ENCODE results near the gene GPR17.

Gene GPR17

DNA sequence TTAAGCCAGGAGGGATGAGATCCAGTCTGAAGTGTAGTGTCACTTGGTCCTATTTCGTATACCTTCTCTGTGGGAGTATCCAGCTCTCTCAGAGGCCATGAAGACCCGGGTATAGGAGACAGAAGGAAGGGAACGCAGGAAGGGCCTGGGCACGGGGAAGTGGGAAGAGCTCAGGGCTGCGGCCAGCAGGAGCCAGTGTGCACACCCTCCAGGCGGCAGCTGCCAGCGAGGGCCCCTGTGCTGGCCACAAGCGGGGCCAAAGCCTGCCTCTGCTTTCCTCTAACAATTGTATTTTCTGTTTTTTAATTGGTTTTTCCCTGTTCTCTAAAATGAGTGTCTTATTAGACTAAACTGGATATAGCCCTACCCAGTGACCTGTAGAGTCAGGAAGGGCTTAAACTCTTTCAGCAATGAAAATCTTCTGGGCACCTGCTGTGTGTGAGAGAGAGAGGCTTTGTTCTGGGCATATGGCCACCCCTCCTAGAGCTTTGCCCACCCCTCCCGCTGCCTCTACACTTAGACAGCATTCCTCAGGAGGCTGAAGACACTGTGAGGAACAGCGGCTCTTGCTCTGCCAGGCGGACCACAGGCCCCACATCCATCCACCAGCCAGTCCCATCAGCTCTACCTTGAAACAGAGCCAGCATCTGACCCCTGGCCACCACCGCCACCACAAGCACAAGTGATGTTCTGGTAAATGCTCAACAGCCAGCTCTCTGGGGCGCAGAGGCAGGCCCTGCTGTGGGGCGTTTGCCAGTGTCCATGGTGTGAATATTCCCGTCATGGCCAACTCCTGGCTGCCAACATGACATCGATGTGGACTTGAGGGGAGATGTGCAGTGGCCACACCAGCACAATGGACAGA is 9.5 kb downstream of the GPR17 start:
- no peak for DNase-seq

- no peak for DNase-seq
Measured at GRCh38 chr2:127656569-127657231, 10.7 kb downstream of the GPR17 start.

DNA sequence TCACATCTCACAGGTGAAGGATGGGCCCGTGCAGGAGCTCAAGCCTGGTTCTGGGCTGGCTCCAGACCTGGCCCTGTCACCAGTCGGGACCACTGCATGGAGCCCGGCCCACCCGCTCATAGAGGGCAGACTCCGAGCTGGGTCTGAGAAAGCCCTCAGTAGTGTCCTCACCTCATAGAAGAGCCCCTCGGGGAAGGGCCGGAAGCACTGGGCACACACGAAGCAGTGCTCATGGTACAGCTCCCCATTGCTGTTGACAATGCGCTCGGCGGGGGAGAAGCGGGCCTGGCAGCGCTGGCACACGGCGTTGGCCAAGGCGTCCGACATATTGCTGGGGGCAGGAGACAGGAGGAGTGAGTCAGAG is 11.3 kb downstream of the GPR17 start:
- DNase-seq: no peak

GRCh38 chr2:127658146-127658545 is 12.2 kb downstream of the GPR17 start:
- DNase-seq: no peak

GRCh38 chr2:127658641-127659407 is 12.9 kb downstream of the GPR17 start:
- DNase-seq: no peak

DNA sequence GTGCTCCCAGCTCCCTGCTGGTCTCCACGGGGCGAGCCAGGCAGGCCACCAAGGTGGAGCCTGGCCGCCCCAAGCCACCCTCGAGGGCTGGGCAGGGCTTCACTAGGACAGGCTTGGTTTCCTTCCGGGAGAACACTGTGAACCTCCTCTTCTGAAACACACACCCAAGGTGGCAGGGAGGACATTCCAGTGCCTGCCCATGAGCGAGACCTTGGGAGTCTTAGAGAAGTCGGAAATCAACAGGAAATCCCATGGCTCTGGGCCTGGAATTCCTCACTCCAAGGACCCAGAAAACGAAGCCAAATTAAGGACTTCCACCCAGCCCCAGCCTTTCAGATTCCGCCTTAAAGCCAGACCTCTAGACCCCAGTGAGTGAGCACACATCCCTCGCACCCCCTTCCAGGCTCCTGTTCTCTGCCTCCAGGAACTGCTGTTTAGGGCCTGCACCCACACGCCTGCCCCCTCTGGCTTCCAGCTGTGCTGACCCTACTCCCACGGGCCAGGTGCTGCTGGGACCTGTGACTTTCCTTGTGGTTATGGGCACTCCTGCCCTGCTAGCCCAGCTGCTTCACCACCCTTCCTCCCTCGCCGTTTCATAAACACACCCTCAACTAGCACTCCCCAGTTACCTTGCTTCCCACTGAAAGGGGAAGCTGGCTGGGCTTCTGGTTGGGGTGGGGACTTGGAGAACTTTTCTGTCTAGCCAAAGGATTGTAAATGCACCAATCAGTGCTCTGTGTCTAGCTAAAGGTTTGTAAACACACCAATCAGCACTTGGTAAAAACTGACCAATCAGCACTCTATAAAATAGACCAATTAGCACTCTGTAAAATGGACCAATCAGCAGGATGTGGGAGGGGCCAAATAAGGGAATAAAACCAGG is 13.7 kb downstream of the GPR17 start:
- no peak for DNase-seq

GRCh38 chr2:127660291-127660578 is 14.3 kb downstream of the GPR17 start:
- DNase-seq: no peak

GRCh38 chr2:127661072-127661649 is 15.2 kb downstream of the GPR17 start:
- no peak for DNase-seq

DNA sequence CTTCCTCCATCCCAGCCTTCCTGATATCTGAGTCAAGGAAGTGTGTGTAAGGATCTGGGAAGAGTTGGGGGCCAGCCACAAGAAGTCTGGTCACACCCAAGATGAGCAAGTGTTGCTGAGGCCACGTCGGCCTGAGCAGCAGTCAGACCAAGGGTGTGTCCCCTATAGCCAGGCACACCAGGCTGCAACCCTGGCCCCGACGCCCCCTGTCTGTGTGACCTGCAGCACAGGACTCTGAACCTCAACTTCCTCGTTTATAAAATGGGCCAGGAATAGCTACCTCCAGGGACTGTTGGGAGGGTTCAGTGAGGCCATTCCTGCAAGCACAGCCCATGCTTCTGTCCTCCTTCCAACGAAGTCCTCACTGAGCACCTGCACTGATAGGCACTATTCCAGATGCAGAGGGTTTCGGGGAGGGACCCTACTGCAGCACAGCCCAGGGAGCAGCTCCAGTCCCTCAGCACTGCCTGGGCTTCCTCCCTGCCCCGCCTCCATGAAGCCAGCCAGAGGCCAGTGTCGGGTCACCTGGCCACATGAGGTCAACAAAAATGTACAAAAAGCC is 16.1 kb downstream of the GPR17 start:
- no peak for DNase-seq

- DNase-seq: no peak
Measured at GRCh38 chr2:127662937-127663565, 17.1 kb downstream of the GPR17 start.

- DNase-seq: no peak
Measured at GRCh38 chr2:127663566-127664064, 17.7 kb downstream of the GPR17 start.

DNA sequence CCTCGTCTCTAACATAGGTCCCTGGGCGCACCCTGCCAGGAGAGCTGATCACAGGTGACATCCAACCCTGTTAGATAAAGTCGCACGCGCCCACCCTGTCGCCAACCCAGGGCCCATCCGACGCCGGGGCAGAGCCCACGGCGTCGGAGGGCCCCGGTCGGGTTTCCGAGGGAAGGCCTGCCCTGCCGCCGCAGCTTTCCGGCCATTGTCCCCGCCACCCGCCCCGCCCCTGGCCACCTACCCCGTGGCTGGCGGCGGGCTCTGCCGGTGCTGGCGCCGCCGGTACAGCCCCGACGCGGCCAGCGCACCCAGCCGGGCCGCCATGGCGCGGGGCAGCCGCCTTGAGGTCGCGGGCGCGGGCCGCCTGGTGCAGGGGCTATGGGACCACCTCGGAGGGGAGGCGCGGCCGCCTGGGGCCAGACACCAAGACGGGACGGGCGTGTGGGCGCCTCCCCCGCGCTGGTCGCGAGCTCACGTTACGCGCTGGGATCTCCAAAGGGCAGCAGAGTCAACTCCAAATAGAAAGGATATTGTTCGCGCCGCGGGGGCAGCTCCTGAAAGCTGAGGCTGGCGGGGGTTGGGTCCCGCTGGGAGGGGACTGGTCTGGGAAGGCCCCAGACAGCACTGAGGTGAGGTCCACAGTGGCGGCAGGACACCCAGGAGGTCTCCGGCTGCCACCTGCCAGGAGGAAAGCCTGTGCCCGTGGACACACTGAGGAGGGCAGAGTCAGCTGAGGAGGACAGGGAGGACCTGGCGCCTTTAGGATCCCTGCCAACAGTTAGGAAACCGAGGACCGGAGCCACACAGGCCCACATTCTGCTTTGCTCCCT is 18.3 kb downstream of the GPR17 start:
- DNase-seq: no peak

DNA sequence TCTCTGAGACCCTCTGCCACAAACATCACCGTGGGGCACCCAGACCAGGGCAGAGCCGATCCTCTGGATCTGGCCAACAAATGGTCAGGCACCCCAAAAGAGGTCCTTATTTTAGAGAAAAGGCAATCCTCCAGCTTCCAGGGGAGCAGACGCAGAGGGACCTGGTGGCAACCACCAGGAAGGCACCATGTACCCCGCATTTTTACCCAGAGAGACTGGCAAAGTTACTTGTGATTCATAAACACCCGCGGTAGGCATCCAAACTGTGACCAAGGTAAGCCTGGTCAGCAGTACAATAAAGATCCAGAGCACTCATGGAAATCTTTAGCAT is 18.9 kb downstream of the GPR17 start:
- no peak for DNase-seq

DNA sequence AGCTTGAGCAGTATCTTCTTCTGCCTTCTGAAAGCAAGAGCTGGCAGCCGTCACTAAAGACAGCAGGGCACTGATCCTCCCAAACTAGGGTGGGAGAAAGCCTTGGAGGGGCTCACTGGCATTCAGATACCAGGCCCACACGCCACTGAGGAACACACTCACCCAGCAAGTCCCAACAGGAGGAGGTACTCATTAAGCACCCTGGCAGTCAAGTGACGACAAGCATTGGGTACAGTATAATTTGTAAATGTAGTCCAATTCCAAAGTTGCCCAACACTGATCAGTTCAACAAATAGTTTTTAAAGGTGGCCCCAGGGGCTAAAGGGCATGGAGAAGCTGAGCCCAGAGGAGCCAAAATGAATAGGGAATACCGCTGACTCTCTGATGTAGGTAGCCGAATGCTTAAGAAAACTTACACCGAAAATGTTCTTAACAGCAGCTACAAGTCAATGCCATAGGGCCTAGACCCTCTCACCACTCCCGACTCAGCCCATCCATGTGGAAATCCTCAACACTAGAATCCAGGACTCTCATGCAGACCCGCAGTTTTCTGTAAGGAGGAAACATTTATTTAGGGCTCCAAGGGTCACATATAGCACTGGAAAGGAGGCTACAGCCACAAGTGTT is 19.4 kb downstream of the GPR17 start:
- no peak for DNase-seq

- no peak for DNase-seq
Measured at GRCh38 chr2:127669056-127669455, 23.1 kb downstream of the GPR17 start.

GRCh38 chr2:127670055-127670956 is 24.4 kb downstream of the GPR17 start:
- no peak for DNase-seq

- DNase-seq: no peak
Measured at GRCh38 chr2:127670957-127671290, 25.0 kb downstream of the GPR17 start.

DNA sequence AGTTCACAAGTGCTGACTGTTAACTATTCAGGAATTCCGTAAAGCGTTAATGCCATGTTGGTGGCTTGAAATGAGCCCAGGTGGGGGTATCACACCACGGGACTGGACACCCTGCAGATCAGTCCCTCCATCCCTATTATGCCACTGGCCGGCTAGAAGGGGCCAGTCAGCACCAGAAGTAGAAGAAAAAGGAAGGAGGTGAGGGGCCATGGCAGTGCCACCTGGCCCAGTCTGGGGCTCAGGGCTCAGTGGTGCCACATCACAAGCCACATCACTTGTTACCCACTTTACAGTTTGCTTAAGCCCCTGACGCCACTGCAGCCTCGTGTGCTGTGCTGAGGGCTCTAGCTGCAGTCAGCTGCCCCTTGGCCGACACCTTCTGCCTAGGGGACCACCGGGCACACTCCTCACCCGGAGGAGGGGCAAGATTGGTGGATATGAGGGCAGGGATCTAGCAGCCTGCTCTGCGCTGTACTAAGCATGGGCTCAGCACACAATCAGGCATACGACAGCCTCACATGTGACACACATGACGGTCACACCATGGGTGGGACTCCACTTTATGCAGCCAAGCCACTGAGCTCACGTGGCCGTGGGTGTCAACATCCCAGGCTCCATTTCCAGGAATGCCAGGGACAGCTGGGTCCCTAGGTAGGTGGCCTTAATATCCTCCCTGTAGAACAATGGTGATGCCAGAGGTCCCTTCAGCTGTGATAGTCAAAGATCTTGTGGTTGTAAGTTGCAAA is 25.8 kb downstream of the GPR17 start:
- no peak for DNase-seq
